AG09309 (cell line): Measurements from ENCODE around the gene CMSS1.
"Not testable (repeated sequence)": the region's sequence is repeated elsewhere in the genome, so short reads cannot be mapped to it uniquely, and the experiment has no call there.

Experiments
- DNase-seq: peaks from one replicate; pipeline ENCODE4 v3.0.0-alpha.2; 2010; ENCODE audit warnings: low read depth
- H3K4me3 ChIP-seq: 2 replicates; pipeline ENCODE4 v1.5.1; 2011; ENCODE audit warnings: mild to moderate bottlenecking, low read depth, low read length, moderate library complexity; ENCODE audit not compliant: control insufficient read depth
- TF ChIP-seq, protein P1 (sequence below): IDR thresholded peaks from 2 replicates; pipeline ENCODE4 v1.5.1; 2011; ENCODE audit warnings: mild to moderate bottlenecking, low read depth, low read length, inconsistent platforms; ENCODE audit not compliant: insufficient read depth, control insufficient read depth; ENCODE audit errors: missing control alignments

Gene CMSS1

DNA sequence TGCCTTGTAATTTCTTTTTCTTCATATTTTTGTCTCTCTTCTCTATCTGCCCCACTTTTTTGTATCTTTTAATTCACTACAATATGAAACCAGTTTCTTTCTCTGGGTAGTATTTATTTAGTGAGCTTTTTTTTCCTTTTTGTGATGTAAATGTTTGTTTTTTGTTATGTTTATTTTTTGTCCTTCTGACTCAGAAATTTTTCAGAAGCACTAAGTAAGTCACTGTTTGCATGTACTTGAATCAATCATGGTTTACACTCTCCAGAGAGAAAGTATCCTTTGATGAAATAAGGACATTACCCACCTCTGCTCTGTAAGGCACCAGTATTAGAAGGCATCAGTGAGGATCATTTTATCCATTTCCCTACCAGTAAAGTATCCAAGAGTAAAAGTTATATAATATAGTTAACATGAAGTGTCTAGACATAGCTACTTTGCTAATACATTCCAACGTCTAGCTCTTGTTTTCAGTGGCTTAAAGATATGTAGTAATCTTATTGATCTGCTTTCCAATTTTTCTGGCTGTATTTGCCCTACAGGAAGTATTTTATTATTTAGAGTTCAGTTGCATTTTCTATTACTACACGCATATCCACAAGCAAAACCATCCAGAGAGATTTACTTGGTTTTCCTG is 271.2 kb downstream of the CMSS1 start:
- DNase-seq, result no peak
- TF ChIP-seq, protein P1, sequence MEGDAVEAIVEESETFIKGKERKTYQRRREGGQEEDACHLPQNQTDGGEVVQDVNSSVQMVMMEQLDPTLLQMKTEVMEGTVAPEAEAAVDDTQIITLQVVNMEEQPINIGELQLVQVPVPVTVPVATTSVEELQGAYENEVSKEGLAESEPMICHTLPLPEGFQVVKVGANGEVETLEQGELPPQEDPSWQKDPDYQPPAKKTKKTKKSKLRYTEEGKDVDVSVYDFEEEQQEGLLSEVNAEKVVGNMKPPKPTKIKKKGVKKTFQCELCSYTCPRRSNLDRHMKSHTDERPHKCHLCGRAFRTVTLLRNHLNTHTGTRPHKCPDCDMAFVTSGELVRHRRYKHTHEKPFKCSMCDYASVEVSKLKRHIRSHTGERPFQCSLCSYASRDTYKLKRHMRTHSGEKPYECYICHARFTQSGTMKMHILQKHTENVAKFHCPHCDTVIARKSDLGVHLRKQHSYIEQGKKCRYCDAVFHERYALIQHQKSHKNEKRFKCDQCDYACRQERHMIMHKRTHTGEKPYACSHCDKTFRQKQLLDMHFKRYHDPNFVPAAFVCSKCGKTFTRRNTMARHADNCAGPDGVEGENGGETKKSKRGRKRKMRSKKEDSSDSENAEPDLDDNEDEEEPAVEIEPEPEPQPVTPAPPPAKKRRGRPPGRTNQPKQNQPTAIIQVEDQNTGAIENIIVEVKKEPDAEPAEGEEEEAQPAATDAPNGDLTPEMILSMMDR, result no peak
- H3K4me3 ChIP-seq, result no peak overlapping the region

DNA sequence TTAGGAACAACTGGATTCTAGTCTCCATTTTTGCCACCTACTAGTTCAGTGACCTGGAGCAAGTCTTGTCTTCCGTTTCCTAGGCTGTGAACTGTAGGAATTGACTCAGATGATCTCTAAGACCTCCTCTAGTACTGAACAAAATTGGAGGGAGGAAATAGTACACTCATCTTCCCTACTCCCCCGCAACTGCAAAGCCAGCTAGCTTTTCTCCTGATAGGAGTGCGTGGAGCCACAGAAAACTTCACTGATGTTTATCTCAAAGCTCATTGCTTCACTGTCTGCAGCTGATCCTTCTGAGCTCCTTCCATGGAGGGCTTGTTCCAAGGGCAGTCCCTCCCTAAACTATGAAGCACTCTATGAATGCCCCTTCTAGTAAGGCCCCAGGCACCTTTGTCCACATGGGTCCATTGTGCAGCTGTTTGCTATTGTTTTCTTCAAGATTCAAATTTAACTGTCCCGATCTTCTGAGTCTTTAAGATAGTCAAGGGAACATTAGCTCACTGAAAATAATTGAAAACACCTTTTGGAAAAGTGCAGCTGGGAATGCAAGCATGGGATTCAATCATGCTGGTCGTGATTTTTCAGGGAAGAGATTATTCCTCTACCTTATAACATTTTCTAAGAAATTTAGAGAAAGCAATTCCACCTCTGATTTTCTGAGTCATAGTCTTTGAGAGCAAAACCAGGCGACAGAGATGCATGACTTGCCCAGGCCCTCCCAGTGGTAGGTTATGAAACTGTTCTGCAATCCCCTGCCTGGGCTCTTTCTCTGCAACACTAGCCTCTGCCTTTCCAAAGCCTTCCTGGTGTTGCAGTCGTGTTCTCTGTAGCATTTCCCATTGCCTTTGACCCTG is 272.4 kb downstream of the CMSS1 start:
- TF ChIP-seq, protein P1, result peak; percentile 71
- DNase-seq, result no peak
- H3K4me3 ChIP-seq, result no peak overlapping the region

DNA sequence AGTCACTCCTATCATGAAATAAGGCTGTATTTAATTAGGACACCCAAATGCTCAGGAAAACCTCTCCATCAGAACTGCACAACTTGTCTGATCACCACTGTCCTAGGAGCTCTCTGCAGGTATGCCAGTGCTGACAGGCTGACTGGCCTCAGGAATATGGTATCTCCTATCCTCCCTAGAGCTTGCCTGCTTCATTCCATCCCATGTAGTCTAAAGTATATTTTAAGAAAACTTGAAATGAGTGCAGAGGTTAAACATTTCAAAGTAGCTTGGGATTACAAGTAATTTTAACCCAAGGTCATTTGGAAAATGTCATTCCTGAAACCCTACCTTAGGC is 273.0 kb downstream of the CMSS1 start:
- no peak overlapping the region for H3K4me3 ChIP-seq
- TF ChIP-seq, protein P1, result no peak
- no peak for DNase-seq

DNA sequence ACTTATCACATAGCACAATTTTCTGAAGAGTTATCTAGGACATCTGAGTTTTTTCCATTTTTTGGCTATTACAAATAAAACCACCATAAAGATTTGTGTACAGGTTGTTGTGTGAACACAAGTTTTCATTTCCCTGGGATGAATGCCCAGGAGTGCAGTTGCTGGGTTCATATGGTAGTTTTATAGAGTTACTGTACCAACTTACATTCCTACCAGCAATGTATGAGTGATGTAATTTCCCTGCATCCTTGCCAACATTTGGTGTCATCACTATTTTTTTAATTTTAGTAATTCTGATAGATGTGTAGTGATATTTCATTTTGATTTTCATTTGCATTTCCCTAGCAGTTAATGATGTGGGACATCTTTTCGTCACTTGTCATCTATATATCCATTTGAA is 276.2 kb downstream of the CMSS1 start:
- H3K4me3 ChIP-seq, result no peak overlapping the region
- no peak for DNase-seq
- TF ChIP-seq, protein P1, result no peak

DNA sequence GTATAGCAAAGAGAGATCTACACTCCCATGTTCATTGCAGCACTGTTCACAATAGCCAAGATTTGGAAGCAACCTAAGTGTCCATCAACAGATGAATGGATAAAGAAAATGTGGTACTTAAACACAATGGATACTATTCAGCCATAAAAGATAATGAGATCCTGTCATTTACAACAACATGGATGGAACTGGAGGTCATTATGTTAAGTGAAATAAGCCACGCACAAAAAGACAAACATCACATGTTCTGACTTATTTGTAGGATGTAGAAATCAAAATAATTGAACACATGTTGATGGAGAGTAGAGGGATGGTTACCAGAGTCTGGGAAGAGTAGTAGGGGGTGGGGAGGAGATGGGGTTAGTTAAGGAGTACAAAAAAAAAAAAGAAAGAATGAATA is 278.6 kb downstream of the CMSS1 start:
- DNase-seq, H3K4me3 ChIP-seq: not testable (repeated sequence)

DNA sequence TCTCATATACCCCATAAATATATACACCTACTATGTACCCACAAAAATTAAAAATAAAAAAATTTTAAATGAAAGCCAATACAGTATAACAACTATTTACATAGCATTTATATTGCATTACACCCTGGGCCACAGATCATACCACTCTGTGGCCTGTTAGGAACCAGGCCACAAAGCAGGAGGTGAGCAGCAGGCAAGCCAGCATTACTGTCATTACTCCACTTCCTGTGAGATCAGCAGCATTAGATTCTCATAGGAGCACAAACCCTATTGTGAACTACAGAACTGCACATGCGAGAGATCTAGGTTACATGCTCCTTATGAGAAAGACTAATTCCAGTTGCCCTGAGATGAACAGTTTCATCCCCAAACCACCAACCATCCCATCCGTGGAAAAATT is 279.2 kb downstream of the CMSS1 start:
- no peak overlapping the region for H3K4me3 ChIP-seq
- no peak for DNase-seq
- TF ChIP-seq, protein P1, result no peak
